ENCODE results near the gene CAP2.

DNA sequence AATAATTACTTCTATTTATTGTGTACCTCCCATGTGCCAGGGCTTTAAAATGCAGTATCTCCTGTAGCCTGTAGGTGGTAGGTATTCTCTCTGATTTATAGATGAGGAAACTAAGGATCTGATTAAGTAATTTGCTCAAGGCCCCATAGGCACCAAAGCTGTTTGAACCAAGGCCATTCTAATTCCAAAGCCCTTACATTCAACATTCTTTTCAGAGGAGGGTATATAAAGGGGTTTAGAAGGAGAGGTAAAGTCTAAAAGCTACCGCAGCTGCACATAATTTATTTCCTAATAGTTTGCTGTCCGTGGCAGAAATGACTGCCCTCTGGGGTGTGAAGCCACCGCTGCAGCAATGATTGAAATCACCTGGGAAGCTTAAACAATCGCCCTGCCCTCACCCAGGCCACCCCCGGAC, 111.7 kb downstream of the CAP2 start:
- TF ChIP-seq EP300 (IDR thresholded peaks at IDR 0.05; ENCODE audit: borderline replicate concordance) (no peak), TEAD4 (IDR thresholded peaks at IDR 0.05) (no peak)
- TF ChIP-seq, protein P1, sequence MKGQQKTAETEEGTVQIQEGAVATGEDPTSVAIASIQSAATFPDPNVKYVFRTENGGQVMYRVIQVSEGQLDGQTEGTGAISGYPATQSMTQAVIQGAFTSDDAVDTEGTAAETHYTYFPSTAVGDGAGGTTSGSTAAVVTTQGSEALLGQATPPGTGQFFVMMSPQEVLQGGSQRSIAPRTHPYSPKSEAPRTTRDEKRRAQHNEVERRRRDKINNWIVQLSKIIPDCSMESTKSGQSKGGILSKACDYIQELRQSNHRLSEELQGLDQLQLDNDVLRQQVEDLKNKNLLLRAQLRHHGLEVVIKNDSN (IDR thresholded peaks at IDR 0.05), result no peak
